NCI-H748 treated with DMSO at 0.1 percent for 48 hours (cell line): ENCODE data around the gene ADPRS.
A peak's percentile ranks its signal among the peaks of the same experiment; 100 is the strongest.

ENCODE experiments used
- DNase-seq: peaks from one replicate; lab custom pipeline; 2025; lab: John Stamatoyannopoulos, UW

The ADPRS gene, protein sequence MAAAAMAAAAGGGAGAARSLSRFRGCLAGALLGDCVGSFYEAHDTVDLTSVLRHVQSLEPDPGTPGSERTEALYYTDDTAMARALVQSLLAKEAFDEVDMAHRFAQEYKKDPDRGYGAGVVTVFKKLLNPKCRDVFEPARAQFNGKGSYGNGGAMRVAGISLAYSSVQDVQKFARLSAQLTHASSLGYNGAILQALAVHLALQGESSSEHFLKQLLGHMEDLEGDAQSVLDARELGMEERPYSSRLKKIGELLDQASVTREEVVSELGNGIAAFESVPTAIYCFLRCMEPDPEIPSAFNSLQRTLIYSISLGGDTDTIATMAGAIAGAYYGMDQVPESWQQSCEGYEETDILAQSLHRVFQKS

GRCh38 chr1:36088577-36089392 is at the start of gene ADPRS:
Gene ADPRS, plus strand, starts transcription at chr1:36088892. Its CDS starts 13 bp downstream, at chr1:36088905.
- peak; percentile 36 for DNase-seq

GRCh38 chr1:36040238-36040637 is 48.5 kb upstream of the ADPRS start:
- no peak for DNase-seq

GRCh38 chr1:36051821-36052220 is 36.9 kb upstream of the ADPRS start:
- DNase-seq: no peak

DNA sequence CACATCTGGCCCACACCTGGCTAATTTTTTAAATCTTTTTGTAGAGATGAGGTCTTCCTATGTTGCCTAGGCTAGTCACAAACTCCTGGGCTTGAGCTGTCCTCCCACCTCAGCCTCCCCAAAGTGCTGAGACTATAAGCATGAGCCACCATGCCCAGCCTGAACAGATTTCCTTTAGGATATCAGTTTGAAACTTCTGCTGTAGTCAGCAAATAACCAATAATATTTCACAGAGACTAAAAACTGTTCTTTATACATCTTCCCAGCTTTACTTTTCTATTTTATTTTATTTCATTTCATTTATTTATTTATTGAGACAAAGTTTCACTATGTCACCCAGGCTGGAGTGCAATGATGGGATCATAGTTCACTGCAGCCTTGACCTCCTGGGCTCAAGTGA is 34.7 kb upstream of the ADPRS start:
- no peak for DNase-seq

DNA sequence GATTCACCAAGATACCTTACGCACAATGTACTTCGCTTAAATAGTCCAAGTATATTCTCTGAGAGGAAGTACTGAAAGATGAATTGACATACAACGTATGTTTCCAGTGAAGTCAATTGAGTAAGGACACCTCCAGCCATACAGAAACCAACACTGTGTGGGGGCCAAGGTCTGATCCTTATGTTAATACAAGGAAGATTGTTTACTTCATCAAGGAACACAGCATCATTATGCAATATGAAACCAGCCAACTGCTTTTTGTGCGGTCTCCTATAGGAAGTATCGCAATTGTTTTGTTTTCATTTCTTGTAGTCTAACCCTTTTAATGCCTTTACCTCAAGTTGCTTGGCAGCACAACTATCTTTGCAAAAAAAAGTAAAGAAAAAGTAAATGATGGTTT is 33.0 kb upstream of the ADPRS start:
- DNase-seq: no peak

GRCh38 chr1:36062315-36062714 is 26.4 kb upstream of the ADPRS start:
- no peak for DNase-seq

GRCh38 chr1:36067871-36068270 is 20.8 kb upstream of the ADPRS start:
- no peak for DNase-seq

DNA sequence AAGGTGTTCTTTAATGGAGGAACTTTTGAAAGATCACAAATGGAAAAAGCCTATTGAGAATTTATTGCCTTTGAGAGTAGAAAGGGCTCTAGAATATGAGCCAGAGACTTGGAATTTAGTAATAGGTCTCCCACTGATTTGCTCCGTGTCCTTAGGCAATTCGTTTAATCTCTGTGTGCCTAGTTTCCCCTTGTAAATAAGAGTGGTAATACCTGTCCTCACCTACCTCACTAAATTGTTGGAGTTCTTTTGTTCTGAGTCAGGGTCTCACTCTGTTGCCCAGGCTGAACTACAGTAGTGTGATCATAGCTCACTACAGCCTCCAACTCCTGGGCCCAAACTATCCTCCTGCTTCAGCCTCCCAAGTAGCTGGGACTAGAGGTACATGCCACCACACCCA is 19.8 kb upstream of the ADPRS start:
- DNase-seq: no peak

GRCh38 chr1:36070349-36070748 is 18.3 kb upstream of the ADPRS start:
- DNase-seq: no peak

DNA sequence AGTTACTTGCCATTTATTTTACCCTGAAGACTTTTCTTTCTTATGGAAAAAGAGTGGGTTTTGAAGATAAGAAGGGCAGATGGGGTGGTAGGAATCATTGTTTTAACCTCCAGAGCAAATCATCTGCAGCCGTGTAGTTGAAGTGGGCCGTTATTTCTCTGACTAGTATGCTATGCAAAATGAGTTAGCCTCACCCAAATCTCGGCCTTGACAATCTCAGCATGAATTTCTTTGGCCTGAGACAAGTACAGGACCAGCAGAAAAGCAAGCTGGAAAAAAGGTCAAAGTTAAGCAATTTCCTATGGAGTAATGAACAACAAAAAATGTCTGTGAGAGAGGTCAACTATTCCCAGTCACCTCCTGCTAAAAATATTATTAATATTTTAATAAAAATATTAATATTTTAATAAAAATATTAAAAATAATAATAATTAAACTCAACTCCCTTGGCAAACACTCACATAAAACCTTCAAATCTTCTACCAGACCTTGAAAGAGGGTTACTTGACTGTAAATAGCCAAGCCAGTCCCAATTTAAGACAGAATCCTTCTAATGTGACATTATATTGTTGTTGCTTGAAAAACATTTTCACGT is 11.6 kb upstream of the ADPRS start:
- no peak for DNase-seq

DNA sequence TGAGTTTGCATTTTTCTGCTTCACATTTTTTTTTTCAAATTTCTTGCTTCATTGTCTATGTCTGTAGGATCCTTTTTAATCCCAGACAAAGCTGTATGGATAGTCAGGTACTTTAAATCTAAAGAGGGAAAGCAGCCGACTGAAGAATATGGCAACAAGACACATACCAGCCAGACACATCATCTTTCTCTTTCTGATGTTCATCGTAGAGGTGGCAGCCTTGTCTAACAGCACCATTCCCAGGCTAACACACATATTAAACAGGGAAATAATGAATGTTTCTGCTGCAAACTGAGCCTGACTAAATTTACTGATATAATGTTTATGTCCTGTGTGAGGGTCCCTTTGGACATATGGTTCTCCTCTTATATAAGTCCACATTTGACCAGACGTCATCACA is 8.5 kb upstream of the ADPRS start:
- no peak for DNase-seq

DNA sequence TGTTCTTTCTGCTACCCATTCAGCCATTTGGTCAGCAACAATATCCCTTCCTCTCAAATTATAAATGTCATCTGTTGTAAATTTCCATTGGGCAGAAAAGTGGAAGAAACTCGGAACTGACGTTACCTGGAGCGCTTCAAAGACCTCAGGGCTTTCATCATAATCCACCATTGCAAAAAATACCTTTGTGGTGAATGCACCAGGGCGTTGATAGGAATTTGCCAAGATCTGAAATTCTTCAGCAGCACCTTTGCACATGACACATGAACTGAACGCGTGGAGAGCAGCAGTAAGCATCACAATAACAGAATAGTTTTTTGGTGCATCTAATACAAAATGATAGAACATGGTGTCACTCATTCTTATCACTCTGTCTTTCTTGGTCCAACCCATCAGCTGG is 7.9 kb upstream of the ADPRS start:
- DNase-seq: no peak

GRCh38 chr1:36081926-36082485 is 6.7 kb upstream of the ADPRS start:
- no peak for DNase-seq

GRCh38 chr1:36083219-36083618 is 5.5 kb upstream of the ADPRS start:
- no peak for DNase-seq

DNA sequence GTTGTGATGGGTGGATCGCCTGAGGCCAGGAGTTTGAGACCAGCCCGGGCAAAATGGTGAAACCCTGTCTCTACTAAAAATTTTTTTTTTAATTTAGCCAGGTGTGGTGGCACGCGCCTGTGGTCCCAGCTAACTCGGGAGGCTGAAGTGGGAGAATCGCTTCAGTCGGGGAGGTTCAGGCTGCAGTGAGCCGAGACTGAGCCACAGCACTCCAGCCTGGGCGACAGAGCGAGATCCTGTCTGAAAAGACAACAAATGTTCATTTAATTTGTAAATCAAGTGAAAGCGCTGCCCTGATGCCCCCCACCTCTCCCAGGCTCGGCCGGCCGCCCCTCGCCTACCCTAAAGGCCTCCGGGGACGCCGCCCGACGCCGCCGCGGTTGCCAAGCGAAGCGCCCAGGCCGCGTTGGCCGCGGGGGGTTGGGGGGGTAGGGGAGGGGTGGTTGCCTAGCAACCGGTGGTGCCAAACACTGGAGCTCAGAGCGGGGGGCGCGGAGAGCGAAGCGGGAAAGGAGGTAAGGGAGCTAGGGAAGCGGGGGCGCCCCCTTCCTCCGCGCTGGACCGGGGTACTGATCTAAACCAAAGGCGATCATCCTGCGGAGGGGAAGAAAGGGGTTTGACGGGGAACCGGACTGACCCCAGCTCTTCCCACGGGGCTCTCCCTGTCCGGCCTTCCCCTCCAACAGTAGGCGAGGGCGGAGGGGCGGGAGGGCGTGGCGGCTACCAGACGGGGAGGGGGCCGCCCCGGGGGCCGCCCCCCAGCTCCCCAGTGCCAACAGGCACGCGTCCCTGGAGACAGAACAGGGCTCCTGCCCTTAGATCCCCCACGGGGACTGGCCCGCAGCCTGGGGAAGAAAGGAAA is 4.8 kb upstream of the ADPRS start, which contains the start of gene TEKT2:
TSS of gene TEKT2 (plus strand) at position 460 of the 862 bp plus-strand sequence. CDS start 828 bp downstream, outside the sequence.
- peak; percentile 50 for DNase-seq

DNA sequence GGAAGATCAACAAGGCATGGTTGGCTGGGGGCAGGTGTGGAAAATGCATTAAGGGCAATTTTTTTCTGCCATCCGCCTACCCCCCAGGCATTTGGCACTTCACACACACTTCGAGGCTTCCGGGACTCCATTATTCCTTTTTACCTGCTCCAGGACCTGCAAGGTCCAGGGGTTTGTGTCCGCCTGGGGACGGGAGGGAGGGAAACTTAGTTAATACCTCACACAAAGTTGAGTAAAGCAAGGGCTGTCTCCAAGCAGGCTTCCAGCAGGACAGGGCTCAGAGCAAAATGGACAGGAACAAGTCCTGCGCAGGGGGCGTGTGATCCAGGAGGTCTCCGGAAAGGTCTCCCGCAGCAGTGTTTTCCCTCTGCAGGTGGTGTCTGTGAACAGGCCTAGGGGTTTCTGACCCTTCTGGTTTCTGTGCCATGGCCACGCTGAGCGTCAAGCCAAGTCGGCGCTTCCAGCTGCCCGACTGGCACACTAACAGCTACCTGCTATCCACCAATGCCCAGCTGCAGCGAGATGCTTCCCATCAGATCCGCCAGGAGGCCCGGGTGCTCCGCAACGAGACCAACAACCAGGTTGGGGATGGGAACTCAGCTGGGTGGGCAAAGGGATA is 4.1 kb upstream of the ADPRS start:
- no peak for DNase-seq

DNA sequence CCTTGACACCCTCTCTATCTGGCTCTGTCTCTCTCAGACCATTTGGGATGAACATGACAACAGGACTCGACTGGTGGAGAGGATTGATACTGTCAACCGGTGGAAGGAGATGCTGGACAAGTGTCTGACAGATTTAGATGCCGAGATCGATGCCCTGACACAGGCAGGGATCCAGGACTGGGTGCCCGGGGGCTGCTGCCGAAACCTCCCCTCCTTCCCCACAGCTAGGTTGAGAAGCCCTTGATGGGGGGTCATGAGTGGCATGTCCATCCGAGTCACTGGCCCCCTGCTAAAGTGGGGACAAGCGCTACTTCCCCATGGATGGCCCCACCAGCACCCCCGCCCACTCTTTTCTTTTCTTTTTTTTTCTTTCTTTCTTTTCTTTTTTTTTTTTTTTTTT is 3.6 kb upstream of the ADPRS start:
- DNase-seq: no peak

DNA sequence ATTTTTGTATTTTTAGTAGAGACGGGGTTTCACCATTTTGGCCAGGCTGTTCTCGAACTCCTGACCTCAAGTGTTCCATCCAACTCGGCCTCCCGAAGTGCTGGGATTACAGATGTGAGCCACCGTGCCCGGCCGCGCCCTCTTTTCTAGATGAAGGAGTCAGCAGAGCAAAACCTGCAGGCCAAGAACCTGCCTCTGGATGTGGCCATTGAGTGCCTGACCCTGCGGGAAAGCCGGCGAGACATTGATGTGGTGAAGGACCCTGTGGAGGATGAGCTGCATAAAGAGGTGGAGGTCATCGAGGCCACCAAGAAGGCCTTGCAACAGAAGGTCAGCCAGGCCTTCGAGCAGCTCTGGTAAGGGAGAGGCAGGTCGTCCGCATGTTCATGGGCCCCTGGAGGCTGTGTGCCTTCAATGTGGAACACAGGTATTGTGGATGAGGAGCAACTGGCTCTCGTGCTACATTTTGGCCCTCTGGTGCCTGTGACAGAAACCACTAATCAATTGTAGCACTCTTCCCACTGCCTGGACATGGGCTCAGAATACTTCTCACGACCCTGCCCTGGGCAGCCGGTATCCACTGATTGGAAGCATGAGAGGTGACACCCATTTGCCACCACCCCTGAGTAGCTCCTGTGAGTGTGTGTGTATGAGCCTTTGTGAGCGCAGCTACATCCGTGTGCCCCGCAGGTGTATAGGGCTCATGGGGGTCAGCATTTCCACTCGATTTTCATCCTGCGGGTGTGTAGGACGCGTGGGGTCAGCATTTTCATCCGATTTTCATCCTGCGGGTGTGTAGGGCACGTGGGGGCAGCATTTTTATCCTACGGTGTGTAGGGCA is 2.8 kb upstream of the ADPRS start:
- DNase-seq: no peak

DNA sequence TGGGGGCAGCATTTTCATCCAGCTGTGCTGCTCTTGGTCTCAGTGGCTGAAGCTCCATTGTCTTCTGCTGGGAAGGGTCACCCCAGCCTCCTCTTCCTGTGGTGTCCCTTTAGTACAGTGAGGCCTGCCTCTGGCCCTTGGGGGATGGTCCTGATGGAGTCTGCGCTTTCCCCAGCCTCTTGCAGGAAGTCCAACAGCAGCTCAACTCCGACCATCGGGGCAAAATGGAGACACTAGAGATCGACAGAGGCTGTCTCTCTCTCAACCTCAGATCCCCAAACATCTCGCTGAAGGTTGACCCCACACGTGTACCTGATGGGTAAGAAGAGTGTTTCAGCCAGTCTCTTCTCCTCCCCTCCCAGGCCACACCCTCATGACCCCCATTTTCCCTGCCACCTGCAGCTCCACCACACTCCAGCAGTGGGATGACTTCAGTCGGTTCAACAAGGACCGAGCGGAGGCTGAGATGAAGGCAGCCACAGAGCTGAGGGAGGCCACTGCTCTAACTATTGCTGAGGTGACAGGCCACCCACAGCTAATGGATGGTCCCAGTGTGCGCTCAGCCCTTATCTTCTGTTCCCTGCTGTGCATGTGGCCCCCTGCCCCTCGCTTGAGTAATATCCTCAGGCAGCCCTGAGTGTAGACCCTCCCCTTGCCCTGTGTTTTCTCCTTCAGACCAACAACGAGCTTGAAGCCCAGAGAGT is 2.0 kb upstream of the ADPRS start:
- DNase-seq: no peak
